PC-3 (cell line): Measurements from ENCODE around the gene KIR2DL4. TPM values are rescaled to one million over a fixed set of nuclear protein-coding genes. Genes with fewer than 3 reads are reported as not detected.
"Not testable (repeated sequence)": the region's sequence is repeated elsewhere in the genome, so short reads cannot be mapped to it uniquely, and the experiment has no call there.

Experiments used
- ATAC-seq: fragments of 200-7000 bp; cut with Tn5 transposase; 2 replicates; pipeline ENCODE4 v1.9.1; 2020; ENCODE audit warnings: mild to moderate bottlenecking, moderate library complexity
- BruUV-seq: library from RNA; stranded (reverse); fragments of 400-500 nt; replicated peaks from 2 replicates; lab custom pipeline; 2021; lab: Mats Ljungman, UMichigan
- CTCF ChIA-PET: fragments of 300-600 bp; sonication (Branson Sonifier 250); formaldehyde crosslinking; loops from one replicate; lab custom pipeline; 2022; ENCODE audit warnings: antibody characterized with exemption; lab: Charles Lee
- POLR2A ChIA-PET: fragments of 300-600 bp; sonication (Branson Sonifier 250); formaldehyde crosslinking; loops from one replicate; lab custom pipeline; 2022; ENCODE audit warnings: antibody characterized with exemption; ENCODE audit not compliant: unreplicated experiment; lab: Charles Lee
- DNase-seq: peaks from one replicate; pipeline ENCODE4 v3.0.0-alpha.2; 2015
- H2AFZ ChIP-seq: fragments of 300-600 bp; sonication (generic); 2 replicates; pipeline ENCODE4 v1.6.0; 2016; ENCODE audit warnings: antibody characterized with exemption, low read length
- H3F3A ChIP-seq: fragments of 300-600 bp; sonication (generic); one replicate; pipeline ENCODE4 v1.6.0; 2017; ENCODE audit warnings: antibody characterized with exemption, low read length, control low read depth, mild to moderate bottlenecking; ENCODE audit not compliant: unreplicated experiment
- H3K27ac ChIP-seq: fragments of 300-600 bp; sonication (generic); 2 replicates; pipeline ENCODE4 v1.5.1; 2016; ENCODE audit warnings: mild to moderate bottlenecking, low read length
- H3K27me3 ChIP-seq: fragments of 300-600 bp; sonication (generic); 2 replicates; pipeline ENCODE4 v1.6.1; 2016; ENCODE audit warnings: low read length, mixed read lengths
- H3K36me3 ChIP-seq: fragments of 300-600 bp; sonication (generic); 2 replicates; pipeline ENCODE4 v1.6.1; 2016; ENCODE audit warnings: low read depth, mixed run types, low read length, mixed read lengths
- H3K4me1 ChIP-seq: fragments of 300-600 bp; sonication (generic); 2 replicates; pipeline ENCODE4 v1.5.1; 2016; ENCODE audit warnings: low read length; ENCODE audit not compliant: insufficient read depth
- H3K4me2 ChIP-seq: fragments of 300-600 bp; sonication (generic); 2 replicates; pipeline ENCODE4 v1.6.0; 2016; ENCODE audit warnings: low read length
- H3K4me3 ChIP-seq: fragments of 300-600 bp; sonication (generic); 2 replicates; pipeline ENCODE4 v1.5.1; 2016; ENCODE audit warnings: mild to moderate bottlenecking, low read length, mixed read lengths
- H3K79me2 ChIP-seq: fragments of 300-600 bp; sonication (generic); 2 replicates; pipeline ENCODE4 v1.6.1; 2017; ENCODE audit warnings: low read length, mixed read lengths
- H3K9ac ChIP-seq: fragments of 300-600 bp; sonication (generic); 2 replicates; pipeline ENCODE4 v1.6.0; 2016; ENCODE audit warnings: mild to moderate bottlenecking, low read length
- H3K9me2 ChIP-seq: fragments of 300-600 bp; sonication (generic); replicated peaks from 2 replicates; pipeline ENCODE4 v1.6.1; 2016; ENCODE audit warnings: mixed run types, low read length, mixed read lengths
- H3K9me3 ChIP-seq: fragments of 300-600 bp; sonication (generic); 2 replicates; pipeline ENCODE4 v1.6.1; 2016; ENCODE audit warnings: low read length, mixed read lengths
- H4K20me1 ChIP-seq: fragments of 300-600 bp; sonication (generic); 2 replicates; pipeline ENCODE4 v1.6.1; 2016; ENCODE audit warnings: low read length, mixed read lengths
- EZH2 ChIP-seq: fragments of 300-600 bp; sonication (generic); IDR thresholded peaks from one replicate; pipeline ENCODE4 v1.6.1; 2017; ENCODE audit warnings: antibody characterized with exemption, mild to moderate bottlenecking, low read length; ENCODE audit not compliant: unreplicated experiment
- EZH2phosphoT487 ChIP-seq: fragments of 300-600 bp; sonication (generic); IDR thresholded peaks from 2 replicates; pipeline ENCODE4 v1.6.1; 2018; ENCODE audit warnings: mild to moderate bottlenecking, antibody characterized with exemption, low read length, borderline replicate concordance
- intact Hi-C: fragments of 100-400 bp; cut with micrococcal nuclease; formaldehyde crosslinking; loops from 2 replicates; pipeline ENCODE4 v1.9.0; 2023
- total RNA-seq: library from RNA; depleted of rRNA; stranded (reverse); fragments of >200 nt; gene quantifications from 2 replicates; pipeline ENCODE4 v1.2.3, GENCODE V29; 2014
- TF ChIP-seq, protein P1 (sequence below): fragments of 300-600 bp; sonication (generic); conservative IDR thresholded peaks from 2 replicates; pipeline ENCODE4 v1.5.1; 2017; ENCODE audit warnings: antibody characterized with exemption, low read depth, mild to moderate bottlenecking, low read length

The KIR2DL4 gene
- total RNA-seq, 1 experiment from 2014 or later, result not detected

GRCh38 chr19:54805665-54806515, 2.5 kb downstream of the KIR2DL4 start:
- Histone ChIP-seq H3K4me3 (no peak overlapping the region), H3K9me3 (no peaks in the 10 kb centered on the region), H3K36me3 (no peaks in the 10 kb centered on the region), H3K4me2 (no peak overlapping the region), H3K4me1 (no peaks in the 10 kb centered on the region), H3K79me2 (no peaks in the 10 kb centered on the region), H3K9ac (no peak overlapping the region), H4K20me1 (no peaks in the 10 kb centered on the region), H3F3A (no peaks in the 10 kb centered on the region), H3K27me3 (peaks cover 80% of the 10 kb centered on the region), H3K9me2 (no peaks in the 10 kb centered on the region), H3K27ac (no peak overlapping the region), H2AFZ (no peak overlapping the region)
- no TSS peak for BruUV-seq
- CTCF ChIA-PET, result no interaction called here
- ATAC-seq, result no peak
- TF ChIP-seq, protein P1, sequence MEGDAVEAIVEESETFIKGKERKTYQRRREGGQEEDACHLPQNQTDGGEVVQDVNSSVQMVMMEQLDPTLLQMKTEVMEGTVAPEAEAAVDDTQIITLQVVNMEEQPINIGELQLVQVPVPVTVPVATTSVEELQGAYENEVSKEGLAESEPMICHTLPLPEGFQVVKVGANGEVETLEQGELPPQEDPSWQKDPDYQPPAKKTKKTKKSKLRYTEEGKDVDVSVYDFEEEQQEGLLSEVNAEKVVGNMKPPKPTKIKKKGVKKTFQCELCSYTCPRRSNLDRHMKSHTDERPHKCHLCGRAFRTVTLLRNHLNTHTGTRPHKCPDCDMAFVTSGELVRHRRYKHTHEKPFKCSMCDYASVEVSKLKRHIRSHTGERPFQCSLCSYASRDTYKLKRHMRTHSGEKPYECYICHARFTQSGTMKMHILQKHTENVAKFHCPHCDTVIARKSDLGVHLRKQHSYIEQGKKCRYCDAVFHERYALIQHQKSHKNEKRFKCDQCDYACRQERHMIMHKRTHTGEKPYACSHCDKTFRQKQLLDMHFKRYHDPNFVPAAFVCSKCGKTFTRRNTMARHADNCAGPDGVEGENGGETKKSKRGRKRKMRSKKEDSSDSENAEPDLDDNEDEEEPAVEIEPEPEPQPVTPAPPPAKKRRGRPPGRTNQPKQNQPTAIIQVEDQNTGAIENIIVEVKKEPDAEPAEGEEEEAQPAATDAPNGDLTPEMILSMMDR, result no peak
- TF ChIP-seq EZH2phosphoT487 (no peak), EZH2 (no peak)
- POLR2A ChIA-PET, result no interaction called here
- intact Hi-C loops, result no loop called here
- DNase-seq, result no peak

DNA sequence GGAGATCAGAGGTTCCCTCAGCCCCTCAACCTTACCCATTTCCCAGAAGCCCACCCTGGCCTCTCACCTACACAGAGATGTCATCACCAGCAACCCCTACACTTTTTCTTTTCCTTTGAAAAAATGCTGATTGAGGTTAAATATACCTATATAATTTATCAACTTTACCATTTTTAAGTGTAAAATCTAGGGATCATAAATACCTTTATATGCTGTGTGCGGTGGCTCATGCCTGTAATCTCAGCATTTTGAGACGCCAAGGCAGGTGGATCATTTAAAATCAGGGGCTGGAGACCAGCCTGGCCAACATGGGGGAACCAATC, 3.1 kb downstream of the KIR2DL4 start:
- no TSS peak for BruUV-seq
- no peak overlapping the region for H3K4me3 ChIP-seq

DNA sequence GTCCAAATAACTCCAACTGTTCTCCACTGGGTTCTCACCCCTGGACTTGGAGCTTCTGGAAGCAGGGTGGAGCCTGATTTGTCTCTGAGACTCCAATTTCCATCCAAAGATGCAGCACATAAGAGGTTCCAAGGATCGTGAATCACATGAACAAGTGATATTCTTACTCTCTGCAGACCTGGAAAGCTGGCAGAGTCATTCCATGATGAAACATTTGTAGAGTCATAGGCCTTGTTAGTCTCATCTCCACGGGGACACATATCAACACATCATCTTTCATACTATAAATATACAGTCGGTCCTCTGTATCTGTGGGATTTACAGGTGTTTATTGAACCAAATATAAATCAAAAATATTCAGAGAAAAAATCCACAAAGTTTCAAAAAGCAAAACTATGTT, 11.2 kb downstream of the KIR2DL4 start:
- ATAC-seq, H3K79me2 ChIP-seq, H3K36me3 ChIP-seq, H3K4me2 ChIP-seq, DNase-seq, H3K27ac ChIP-seq, intact Hi-C loops, H3K9me3 ChIP-seq, H4K20me1 ChIP-seq, H3F3A ChIP-seq, BruUV-seq, H3K9ac ChIP-seq, H2AFZ ChIP-seq, POLR2A ChIA-PET, H3K4me1 ChIP-seq, H3K9me2 ChIP-seq, CTCF ChIA-PET, H3K4me3 ChIP-seq: not testable (repeated sequence)
- H3K27me3 ChIP-seq, result peaks cover 56% of the 10 kb centered on the region

More for the DNA sequence above, 3.1 kb downstream of the KIR2DL4 start:
- ChIA-PET CTCF (no interaction called here), POLR2A (no interaction called here)
- no peaks in the 10 kb centered on the region for H3F3A ChIP-seq
- no peaks in the 10 kb centered on the region for H3K79me2 ChIP-seq
- no peak for DNase-seq
- no peak overlapping the region for H3K4me2 ChIP-seq
- H3K9me3 ChIP-seq, result no peaks in the 10 kb centered on the region
- no peaks in the 10 kb centered on the region for H3K36me3 ChIP-seq
- no peak for ATAC-seq
- no peak overlapping the region for H2AFZ ChIP-seq
- no peak overlapping the region for H3K9ac ChIP-seq
- TF ChIP-seq EZH2 (no peak), EZH2phosphoT487 (no peak)
- TF ChIP-seq, protein P1, result no peak
- no peak overlapping the region for H3K27ac ChIP-seq
- no peaks in the 10 kb centered on the region for H4K20me1 ChIP-seq
- H3K27me3 ChIP-seq, result peaks cover 78% of the 10 kb centered on the region
- intact Hi-C loops, result no loop called here
- no peaks in the 10 kb centered on the region for H3K4me1 ChIP-seq
- no peaks in the 10 kb centered on the region for H3K9me2 ChIP-seq

DNA sequence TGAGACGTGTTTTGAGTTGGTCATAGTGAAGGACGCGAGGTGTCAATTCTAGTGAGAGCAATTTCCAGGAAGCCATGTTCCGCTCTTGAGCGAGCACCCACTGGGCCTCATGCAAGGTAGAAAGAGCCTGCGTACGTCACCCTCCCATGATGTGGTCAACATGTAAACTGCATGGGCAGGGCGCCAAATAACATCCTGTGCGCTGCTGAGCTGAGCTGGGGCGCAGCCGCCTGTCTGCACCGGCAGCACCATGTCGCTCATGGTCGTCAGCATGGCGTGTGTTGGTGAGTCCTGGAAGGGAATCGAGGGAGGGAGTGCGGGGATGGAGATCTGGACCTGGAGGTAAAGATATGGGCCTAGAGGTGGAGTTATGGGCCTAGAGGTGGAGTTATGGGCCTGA, 12.8 kb downstream of the KIR2DL4 start, which contains the start of gene KIR3DL1:
Gene KIR3DL1 (plus strand): TSS at position 218 of the 400 bp plus-strand sequence.
- H3F3A ChIP-seq, DNase-seq, H3K4me2 ChIP-seq, H3K9me2 ChIP-seq, H3K79me2 ChIP-seq, H3K4me1 ChIP-seq, H4K20me1 ChIP-seq, H3K4me3 ChIP-seq, H3K9ac ChIP-seq, H2AFZ ChIP-seq, H3K36me3 ChIP-seq, CTCF ChIA-PET, ATAC-seq, POLR2A ChIA-PET, intact Hi-C loops, H3K9me3 ChIP-seq, H3K27ac ChIP-seq, BruUV-seq: not testable (repeated sequence)
- peaks cover 45% of the 10 kb centered on the region for H3K27me3 ChIP-seq
